GM19452 (cell line): ENCODE results near the gene RAPGEF1.

Experiments
- ATAC-seq: cut with Tn5 transposase; IDR thresholded peaks from one replicate; pipeline ENCODE4 v1.9.1; 2021; ENCODE audit not compliant: unreplicated experiment

RAPGEF1 gene

DNA sequence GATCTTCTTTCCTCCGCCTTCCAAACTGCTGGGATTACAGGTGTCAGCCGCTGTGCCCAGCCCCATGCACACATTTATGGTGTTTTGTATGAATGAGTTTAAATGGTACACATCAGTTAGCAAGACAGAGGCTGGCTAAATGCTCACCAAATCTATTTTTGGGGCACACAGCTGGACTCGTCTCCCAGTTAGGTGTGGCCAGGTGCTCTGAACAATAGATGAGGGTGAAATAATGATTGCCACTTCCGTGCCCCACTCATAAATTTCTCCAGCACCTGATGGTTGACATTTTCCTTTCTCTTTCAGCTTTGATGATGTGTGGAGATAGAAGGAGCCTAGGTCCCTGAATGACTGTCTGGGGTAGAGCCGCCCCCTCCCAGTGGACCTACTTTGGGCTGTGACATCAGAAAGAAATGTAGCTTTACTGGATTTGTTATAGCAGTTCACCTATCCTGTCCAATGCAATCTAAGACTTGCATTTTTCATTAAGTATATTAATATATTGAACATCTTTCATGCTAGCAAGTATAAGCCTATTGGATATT is 8.6 kb upstream of the RAPGEF1 start:
- ATAC-seq = no peak

DNA sequence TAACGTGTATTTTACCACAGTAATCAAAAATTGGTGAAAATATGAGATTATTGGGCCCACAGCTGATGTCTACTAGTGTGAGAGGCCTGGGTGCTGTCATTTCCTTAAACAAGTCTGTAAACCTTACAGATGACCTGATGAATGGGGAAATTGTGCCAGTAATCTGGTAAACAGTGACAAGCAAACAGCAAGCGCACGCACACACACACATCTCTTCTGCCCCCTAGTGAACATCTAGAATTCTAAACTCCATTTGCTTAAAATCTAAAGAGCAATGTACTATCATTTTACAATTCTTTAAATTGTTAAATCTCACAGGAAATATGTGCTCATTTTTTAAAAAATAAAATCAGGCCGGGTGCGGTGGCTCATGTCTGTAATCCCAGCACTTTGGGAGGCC is 7.5 kb upstream of the RAPGEF1 start:
- no peak for ATAC-seq

DNA sequence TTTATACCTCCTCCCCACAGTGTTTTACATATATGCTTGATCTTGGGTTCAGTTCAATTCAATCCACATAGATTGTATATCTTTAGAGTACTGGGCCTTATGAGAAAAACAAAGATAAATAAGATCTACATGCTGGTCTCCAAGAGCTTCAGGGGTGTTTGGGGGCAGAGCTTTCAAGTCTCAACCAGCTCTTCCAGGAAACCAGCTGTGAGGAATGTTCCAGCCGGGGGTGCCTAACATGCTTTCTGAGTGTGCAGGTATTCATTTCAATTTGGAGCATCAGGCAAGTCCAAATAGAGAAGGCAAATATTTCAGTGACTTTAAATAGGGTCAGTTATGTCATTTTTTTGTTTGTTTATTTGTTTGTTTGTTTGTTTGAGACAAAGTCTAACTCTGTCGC is 5.7 kb upstream of the RAPGEF1 start:
- no peak for ATAC-seq

DNA sequence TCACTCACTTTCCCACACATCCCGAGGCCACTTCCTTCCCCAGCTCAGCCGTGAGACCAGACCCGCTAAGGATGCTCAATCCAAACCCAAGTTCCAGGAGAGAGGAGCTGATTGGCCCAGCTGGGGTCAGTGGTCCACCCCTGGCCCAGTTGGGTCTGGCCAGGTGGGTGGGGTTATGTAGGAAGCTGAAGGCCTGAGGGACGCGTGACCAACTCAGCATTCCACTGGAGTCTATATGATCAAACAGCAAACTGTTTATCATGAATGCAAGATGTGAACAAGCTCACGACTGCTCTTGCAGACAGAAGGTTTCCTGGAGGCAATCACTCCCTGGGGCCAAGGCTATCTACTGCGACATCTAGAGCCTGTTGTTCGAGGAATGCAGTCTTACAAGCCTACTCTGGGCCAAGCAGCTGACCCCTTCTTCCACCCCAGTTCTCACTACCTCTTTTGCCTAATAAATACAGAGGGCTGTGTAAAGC is 4.9 kb upstream of the RAPGEF1 start:
- no peak for ATAC-seq

DNA sequence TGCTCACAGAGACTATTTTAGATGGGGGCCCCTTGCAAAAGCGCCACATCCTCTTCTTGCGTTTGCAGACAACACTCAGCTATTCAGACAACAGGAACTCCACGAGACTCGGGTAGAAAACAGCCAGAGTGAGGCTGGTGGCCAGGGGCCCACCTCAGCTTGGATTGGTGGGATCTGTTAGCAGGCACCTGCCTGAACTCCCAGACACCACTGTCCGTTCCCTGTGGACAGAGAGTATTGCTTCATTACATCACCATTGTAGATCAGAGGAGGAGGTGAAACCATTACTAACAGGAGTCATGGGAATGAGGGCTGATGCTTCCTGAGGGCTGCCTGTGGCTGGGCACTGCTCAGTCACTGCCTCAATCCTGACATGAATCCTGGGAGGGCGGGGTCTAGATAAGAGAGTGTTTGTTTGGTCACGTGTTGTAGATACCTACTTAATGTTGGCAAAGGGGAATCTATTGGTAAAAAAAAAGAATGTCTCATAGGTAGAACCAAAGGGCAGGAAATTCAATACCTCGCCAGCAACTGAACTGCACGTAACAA is 4.4 kb upstream of the RAPGEF1 start:
- no peak for ATAC-seq

DNA sequence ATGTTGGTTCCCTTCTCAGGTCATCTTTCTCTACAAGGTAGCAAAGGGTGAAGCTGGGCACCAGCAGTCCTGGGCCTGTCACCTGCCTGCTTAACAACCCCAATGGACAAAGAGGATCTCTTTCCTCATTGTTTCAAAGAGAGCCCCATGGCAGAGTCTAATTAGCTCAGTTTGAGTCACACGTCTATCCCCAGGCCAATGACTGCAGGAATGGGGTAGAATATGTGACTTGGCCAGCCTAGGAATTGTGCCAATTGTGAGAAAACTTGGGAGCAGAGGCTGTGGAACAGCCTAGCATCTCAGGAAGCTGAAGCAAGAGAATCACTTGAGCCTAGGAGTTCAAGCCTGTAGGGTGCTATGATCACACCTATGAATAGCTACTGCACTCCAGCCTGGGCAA is 3.6 kb upstream of the RAPGEF1 start:
- ATAC-seq = no peak

DNA sequence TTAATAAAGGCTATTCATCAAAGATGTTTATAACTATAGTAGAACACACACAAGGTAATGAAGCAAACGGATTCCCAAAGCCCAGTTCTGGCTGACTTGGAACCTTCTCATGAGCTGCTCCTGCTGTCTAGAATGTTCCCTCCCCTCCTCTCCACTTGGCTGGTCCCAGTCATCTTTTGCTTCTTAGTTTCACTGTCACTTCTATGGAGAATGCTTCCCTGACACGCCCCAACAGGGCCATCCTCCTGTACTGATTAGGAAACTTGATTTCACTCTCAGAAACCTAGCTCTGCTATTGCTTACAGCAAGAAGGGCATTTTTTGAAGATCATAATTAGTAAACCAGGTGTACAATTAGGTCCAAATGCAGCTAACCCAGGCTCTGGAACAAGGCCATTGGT is 3.2 kb upstream of the RAPGEF1 start:
- no peak for ATAC-seq

DNA sequence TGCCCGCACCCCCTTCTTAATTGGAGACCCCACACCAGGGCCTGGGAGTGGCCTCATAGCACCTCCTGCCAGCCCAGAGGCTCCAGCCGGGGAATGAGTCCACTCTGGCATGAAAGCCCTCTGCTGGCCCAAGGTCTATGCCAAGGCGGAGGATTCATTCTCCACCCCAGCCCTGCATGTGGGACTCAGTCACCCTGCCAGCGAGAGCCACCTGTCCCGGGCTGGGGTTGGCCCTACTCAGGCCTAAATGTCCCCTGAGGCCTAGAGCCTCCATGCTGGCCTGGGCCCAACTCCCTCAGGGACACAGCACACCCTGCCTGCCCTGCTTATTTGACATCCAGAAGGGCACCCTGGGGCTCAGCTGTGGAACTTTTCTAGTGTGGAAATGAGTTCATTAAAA is 1.0 kb upstream of the RAPGEF1 start:
- ATAC-seq = no peak

DNA sequence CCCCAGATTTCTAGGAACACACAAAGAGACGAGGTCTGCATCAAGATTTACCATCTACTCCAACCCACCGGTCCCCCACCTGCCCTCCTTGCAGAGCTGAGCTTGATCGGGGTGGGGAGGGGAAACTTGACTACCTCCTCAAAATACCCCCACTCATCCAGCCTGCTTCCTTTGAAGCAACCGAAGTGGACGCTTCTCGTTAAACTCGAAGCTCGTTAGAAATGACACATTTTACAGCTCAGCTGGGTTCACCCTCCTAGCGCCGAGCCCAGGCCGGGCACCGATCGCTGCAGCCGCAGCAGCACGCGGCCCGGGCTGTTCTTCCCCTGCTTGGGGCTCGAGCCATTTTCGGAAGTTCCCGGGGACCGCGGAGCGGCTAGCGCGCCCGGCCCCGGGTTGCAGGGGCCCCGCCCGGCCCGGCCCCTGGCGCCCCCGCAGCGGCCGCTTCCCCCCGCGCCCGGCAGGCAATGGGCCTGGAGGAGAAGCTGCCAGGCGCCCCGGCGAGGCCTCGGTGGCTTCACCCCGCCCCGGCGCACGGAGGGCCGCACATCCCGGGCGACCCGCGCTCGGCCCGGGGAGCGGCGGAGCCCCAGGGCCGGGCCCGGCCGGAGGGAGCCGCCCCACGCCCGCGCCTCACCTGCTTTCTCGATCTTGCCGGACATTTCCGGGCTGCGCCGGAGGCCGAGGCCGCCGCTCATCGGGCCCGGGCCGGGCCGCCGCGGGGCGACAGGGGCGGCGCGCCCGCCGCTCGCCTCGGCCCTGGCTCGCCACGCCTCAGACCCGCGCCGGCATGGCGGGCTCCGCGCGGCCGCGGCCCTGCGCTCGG is 530 bp downstream of the RAPGEF1 start:
- peak; percentile 22 for ATAC-seq

DNA sequence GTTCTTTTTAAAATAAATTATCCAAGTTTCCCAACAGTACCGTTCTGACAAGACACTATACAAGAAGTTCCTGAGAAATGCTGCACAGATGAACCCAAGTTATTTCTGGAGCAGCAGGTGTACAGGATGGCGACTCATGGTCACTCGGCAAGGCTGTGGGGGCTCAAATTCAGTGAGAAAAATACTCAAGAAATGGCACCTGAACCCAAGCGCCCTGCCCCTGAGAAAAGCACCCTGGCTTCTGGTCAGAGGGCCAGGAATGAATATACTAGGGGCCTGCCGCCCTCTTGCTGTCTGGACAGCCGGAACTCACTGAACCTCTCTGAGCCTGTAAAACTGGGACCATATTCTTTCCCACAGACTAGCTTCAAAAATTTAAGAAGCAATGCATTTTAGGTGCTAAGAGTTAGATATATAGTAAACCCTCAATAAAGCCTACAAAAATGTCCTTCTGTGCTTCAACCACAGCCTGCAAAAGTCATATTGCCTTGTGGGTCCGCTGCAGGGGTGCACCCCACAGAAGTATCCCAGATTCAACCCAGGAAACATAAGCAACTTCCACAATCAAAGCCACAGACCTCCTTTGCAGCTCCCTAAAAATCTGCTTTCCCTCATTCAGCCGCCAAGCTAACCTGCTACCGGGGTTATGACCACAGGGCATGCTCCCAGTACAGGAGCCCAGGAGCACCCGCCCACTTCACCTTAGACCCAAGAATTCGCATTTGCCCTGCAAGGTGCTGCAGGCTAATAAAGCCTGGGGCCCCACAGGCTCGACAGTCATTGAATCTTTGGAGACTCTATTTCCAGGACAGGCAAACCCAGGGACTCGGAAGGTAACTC is 1.4 kb downstream of the RAPGEF1 start:
- no peak for ATAC-seq

DNA sequence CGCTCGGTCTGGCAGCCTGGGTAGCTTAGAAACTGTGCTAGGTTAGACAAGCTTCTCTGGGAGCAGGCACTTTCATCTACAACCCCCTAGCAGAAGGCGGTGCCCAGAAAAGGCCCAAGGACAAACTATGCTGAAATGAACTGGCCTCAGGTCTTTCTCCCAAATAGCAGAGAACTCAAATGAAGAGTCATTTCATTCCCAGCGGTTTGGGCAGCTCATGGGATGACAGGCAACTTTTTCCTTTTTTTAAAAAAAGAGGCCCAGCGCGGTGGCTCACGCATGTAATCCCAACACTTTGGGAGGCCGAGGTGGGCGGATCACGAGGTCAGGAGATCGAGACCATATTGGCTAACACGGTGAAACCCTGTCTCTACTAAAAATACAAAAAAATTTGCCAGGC is 2.5 kb downstream of the RAPGEF1 start:
- ATAC-seq = no peak

DNA sequence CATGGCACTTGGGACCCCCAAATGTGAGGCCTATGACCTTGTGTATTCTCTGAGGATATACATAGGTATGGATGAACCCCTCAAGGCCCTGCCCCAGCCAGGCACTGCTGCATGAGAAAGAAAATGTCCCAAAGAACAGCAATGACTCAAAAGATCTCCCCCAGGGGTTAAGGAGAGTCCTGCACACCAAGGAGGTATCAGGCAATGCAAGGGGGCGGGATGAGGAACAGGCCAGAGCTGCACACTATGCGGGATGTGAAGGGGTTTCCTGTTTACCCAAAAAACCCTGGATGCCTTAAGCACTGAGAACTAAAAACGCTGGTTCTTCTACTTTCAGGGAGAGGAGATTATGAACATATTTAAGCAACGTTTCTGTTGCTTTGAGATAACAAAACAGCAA is 3.4 kb downstream of the RAPGEF1 start:
- no peak for ATAC-seq

DNA sequence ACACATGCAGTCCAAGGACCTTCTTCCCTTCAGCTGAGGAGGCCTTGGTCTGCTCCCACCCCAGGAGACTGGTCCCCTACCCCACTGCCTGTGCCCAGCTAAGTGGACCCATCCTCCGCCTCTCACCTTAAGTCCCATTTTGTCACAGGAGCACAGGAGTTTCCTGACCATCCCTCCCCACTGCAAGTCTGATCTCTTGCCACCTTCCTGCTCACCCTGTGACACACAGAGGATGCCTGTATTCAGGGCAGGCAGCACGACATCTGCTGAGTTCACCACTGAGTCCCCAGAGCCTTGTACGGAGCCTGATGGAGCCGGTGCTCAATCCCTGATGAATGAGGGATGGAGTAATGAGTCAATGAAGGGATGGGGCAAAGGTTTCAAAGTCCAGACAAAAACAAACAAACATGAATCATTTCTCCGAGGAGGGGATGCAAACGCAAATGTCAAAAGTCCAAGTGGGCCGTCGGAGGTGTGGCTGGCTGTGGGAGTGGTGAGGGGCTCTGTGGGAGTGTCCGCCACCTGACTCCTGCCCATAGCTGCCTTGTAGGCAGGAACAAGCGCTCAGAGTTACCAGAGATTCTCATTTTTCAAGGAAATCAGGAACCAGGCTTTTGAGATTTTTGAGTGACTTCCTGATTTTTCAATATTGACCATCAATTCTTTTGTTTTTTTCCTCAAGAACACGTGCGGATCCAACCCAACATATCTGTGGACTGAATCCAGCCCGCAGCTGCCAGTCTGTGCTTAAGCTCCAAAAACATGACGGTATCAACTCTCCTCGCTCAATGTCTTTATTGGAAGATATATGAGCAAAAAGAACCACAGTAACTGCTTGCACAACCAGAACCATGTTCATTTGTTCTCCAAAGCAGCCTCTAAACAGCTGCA is 4.4 kb downstream of the RAPGEF1 start:
- no peak for ATAC-seq

DNA sequence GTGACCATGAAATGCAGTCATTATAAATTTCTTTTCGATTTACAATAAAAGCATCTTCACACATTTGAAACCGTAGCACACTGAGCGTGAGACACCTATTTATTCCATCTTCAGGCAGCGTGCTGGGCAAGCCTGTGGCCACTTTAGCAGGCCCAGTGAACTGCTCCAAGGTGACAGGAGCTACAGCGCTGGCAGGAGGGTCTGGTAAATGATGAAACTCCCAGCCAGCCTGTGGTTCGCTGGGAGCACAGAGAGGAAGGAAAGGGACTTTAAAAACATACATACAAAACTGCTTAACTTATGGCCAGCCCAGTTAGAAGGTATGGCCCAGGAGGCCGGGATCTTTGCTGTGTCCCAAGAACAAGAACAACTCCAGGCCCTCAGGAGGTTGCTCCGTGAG is 5.1 kb downstream of the RAPGEF1 start:
- no peak for ATAC-seq

DNA sequence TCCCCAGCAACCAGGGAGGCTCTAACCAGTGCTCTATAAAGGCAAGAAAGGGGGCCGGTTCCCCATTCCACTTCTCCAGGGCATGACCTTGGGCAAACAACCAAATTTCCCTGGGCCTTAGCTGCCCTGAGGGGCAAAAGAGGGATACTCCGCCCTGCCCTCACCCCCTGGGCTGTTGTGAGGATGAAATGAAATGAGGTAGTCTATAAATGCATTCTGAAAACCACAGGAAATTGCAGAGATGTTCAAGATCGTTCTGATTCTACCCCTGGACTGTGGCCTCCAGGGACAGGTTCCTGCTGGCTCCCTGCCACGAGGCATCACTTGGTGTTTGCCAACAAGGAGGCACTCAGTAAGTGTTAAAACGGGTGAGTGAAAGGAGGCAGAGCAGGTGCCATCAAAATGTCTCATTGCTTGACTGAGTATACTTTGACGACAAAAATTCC is 5.7 kb downstream of the RAPGEF1 start:
- no peak for ATAC-seq

DNA sequence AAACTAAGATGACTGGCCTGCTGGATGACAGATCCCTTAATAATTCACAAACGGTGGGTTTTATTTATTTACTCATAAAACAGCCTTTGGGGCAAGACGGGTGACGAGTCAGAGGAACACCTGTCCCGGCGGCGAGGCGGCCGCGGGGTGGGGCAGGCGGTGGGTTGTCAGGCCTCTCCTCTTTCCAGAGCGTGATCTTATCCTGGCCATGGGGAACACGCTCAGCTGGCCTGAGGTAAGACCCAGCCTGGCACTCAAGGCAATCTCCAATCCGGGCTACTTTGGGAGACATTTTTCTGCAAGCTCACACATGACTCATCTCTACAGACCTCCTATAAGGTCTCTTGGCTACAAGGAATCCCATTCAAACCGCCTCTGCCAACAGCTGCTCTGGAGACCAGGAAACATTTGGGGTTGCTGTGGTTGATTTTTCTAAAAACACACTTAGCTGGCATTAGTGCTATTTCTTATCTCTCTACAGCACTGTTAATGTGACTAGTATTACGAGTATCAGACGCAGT is 6.3 kb downstream of the RAPGEF1 start:
- ATAC-seq = no peak

DNA sequence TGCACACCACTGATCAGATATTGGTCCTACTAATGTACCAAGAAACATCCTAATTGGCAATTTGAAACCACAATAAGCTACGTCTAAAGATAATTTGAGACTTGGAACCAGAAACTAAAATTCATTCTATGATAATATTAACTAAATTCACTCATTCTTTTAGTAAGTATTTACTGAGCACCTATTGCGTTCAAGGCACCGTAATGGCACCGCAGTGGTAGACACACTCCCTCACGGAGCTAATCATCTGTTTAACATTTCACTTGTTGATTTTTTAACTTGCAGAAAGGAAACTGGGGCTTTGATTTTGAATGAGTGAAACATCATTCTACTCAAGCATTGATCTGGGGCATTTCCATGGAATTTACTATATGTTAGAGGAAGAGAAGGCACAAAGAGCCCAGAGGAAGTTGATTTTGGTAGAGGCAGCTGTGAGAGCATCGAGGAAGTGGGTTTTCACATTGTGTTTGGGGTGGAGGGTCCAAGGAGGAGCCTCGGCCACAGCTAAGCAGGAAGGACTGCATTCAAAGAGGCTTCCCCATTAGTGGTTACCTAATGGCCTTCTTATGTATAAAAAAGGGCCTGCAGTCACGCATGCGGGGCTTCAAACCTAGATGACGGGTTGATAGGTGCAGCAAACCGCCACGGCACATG is 7.1 kb downstream of the RAPGEF1 start:
- ATAC-seq = no peak

DNA sequence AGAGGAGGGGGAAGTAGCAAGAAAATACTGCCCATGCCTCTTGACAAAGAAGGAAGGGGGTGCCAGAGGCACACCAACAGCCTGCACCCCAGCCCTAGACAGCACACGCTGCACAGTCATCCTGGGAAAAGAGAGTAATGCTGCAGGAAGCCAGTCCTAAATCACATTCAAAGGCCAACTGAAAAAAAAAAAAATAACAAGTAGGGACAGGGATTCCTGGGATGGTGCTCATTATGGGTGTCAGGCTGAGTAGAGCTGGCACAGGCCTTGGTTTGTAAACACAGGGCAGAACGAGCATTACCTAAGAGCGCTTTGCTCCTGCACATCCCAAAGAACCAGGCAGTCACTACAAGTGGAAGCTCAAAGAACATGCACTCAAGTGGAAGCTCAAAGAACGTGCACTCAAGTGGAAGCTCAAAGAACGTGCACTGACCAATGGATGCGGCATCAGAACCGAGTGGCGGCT is 7.8 kb downstream of the RAPGEF1 start:
- ATAC-seq = no peak

DNA sequence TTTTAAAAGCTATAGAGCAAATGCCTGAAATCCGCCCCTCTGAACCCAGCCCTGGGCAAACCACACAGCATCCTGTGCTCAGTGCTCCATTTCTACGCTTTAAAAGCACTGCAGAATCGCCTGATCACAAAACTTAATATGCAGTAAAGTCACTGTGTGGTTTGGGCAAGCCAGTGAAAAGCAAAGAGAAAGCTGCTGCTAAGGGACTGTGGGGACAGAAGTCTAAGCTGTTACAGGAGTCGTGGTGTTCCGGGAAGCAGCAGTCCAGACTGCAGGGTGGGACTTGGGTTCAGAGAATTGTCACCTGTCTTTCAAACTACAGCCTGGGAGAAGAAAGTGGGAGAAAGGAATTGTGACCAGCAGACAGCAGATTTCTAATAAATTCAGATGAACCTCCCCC is 8.2 kb downstream of the RAPGEF1 start:
- no peak for ATAC-seq

DNA sequence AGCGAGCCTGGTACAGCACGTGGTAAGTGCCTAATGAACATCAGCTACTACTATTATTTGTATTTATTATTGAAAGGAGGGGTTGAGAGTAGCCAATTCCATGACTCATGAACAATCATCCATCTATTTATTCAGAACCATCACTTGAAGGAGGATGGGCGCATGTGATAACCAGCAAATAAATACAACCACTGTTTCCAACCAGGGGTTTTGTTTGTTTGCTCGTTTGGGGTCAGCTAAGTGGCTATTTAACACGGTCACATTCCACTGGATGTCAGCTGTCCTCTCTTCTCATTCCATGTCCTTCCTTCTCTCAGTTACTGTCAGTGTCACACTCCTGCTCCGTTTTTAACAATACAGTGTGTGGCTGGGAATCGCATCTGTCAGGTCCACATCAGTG is 8.6 kb downstream of the RAPGEF1 start:
- no peak for ATAC-seq
